Activated CD4-positive, alpha-beta T cell treated with anti-CD3 and anti-CD28 coated beads for 24 hours (primary cell): ENCODE measurements around the gene RIN1.
"Not testable (repeated sequence)": the region's sequence is repeated elsewhere in the genome, so short reads cannot be mapped to it uniquely, and the experiment has no call there.

Experiments
- DNase-seq, 2 donors: peaks; one replicate each; pipeline ENCODE4 v3.0.0-alpha.2; 2020; ENCODE audit warnings: low read depth in 2 of 2

The RIN1 gene

DNA sequence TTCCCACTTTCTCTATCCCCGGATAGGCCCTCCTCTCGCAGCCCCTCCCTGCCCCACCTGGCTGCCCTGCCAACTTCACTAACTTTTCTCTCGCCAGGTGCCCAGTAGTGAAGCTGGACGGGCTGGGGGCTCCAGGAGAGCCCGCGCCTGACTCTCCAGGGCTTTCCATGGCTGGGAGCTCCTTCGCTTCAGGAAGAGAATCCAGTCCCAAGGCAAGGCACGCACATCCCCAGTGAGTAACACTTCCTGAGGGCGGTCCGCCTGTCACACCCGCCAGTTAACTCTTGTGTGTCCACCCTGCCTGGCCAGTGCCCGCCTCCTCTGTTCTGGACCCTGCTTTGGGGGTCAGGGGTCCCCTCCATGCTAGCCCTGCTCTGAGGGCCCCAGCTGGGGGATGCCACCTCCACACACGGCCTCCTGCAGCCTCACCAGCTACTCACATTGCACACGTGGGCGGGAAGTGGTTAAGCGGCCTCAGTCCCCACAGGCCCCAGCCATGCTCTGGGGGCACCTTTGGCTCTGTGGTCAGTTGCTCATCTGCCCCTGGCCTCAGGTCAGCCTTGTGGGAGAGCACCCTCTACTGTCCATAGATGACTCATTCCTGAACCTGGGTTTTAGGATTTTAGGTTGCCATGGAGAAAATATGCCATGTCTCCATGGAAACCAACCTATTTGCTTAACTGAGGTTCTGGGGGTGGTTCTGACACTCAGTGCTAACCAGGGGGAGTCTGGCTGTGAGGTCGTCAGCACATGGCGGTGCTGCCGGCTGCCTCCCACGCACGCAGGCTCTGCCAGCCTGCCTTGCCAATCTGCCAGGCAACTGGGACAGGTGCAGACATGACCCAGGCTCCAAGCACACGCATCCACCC lies at the start of gene RIN1:
RIN1 (minus strand) TSS at position 201 of the 869 bp plus-strand sequence; CDS start at position 169, 32 bp downstream.
- DNase-seq: peak in 1 of 2 donors; percentile 47

DNA sequence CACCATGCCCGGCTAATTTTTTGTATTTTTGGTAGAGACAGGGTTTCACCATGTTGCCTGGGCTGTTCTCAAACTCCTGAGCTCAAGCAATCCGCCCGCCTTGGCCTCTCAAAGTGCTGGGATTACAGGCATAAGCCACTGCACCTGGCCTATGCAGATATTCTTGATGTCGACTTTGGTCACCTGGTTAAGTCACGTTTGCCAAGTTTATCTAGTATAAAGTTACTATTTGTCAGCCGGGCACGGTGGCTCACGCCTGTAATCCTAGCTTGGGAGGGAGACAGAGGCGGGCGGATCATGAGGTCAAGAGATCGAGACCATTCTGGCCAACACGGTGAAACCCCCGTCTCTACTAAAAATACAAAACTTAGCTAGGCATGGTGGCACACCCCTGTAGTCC lies 48.1 kb upstream of the RIN1 start:
- DNase-seq: not testable (repeated sequence)

DNA sequence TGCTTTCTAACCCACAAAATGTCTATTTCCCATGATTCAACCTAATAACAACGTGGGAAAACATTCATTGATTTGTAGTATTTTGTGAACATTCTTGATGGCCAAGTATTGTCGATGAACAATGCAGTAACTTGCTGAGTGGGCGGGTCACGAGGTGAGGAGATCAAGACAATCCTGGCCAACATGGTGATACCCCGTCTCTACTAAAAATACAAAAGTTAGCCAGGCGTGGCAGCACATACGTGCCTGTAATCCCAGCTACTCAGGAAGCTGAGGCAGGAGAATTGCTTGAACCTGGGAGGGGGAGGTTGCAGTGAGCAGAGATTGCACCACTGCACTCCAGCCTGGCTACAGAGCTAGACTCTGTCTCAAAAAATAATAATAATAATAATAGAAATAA lies 44.0 kb upstream of the RIN1 start:
- not testable (repeated sequence) for DNase-seq

DNA sequence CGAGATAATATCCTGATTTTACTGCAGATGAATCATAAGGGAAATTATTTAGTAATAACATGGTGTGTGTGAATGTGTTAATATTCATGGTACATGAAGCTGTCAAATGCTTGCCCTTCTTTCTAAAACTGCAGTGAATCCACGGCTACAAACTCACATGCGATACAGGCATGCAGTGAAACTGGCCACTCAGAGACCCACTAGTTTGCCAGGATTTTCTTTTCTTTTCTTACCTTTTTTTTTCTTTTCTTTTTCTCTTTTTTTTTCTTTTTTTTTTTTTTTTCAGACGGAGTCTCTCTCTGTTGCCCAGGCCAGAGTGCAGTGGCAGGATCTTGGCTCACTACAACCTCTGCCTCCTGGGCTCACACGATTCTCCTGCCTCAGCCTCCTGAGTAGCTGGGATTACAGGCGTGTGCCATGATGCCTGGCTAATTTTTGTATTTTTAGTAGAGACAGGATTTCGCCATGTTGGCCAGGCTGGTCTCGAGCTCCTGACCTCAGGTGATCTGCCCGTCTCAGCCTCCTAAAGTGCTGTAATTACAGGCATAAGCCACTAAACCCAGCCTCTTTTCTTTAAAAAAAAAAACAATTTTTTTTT lies 37.6 kb upstream of the RIN1 start:
- not testable (repeated sequence) for DNase-seq

GRCh38 chr11:66373265-66373664 lies 37.0 kb upstream of the RIN1 start:
- DNase-seq: no peak

- DNase-seq: peak; percentile 65 to 66
Measured at GRCh38 chr11:66371627-66372415, 35.6 kb upstream of the RIN1 start, which contains the start of gene SLC29A2. TSS of gene SLC29A2 (minus strand) at chr11:66371760. CDS start at chr11:66371591, 169 bp downstream.

DNA sequence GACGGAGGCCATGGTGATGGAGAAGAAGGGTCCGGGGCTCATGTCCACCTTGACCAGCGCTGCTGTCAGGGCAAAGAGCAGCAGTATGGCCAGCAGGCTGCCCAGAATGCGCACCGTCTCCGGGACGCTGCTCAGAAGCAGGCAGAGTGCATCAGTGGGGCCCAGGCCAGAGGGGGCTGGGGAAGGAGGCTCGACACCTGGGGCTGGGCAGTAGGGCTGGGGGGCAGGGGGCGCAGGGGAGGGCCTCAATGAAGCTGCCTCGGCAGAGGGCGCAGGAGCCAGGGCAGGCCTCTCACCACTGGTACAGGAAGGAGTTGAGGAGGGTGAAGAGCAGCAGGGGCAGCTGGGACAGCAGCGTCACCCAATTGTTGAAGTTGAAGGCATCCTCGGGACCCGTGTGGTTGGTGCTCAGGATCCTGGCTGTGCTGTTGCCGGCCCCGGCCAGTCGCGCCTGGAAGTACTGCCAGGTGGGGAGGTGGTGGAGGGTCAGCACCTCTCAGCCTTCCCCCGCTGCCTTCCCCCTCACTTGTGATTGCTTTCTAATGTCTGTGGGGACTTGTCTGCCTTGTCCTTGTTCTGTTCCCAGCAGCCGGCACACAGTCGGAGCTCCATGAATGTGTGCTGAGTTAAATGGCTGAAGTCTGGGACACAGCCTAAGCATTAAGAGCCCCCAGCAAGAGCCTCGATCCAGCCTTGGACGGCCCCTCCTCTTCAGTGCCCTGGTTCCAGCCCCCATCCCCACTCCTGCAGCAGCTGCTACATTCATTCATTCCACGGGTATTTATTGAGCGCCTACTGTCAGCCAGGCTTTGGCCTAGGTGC lies 33.0 kb upstream of the RIN1 start:
- no peak for DNase-seq

- DNase-seq: no peak
Measured at GRCh38 chr11:66368484-66368883, 32.2 kb upstream of the RIN1 start.

- no peak for DNase-seq
Measured at GRCh38 chr11:66367561-66368312, 31.5 kb upstream of the RIN1 start.

- DNase-seq: no peak
Measured at GRCh38 chr11:66366844-66367477, 30.7 kb upstream of the RIN1 start.

DNA sequence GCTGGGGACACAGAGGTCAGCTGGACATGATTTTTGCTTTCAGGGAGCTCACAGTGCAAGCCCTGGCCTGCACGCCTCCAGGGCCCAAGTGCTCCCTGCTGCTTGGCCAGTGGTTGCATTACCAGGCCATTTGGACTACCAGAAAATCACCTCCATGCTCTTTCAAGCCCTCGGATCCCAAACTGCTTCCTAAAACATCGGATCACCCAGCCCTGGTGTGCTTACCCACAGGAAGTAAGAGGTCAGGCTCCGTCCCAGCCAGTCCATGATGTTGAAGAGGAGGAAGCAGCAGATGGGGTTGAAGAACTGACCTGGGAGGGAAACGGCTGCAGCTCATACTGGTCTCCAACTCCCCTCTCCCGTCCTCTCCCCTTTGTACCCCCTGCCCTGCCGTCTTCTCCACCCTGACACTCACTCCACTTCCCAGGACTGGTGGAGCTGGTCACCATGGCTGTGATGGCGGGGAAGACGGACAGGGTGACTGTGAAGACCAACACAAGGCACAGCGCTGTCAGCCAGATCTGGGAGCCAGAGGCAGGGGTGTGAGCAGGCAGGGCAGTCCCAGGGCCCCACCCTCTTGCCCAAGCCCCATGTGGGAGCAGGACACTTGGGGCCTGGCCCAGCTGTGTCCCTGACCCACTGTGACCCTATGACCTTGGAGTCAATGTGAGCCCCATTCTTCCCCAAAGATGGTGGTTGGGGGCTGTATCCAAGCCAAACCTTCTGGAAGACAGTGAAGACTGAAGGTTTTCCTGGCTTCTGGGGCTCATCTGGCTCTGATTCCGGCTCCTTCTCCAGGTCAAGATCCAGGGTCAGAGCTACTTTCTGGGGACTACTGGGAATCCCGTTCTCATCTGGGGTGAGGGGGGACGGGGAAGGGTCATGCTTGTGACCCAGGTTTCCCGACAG lies 29.7 kb upstream of the RIN1 start:
- no peak for DNase-seq

- no peak for DNase-seq
Measured at GRCh38 chr11:66365166-66365565, 28.9 kb upstream of the RIN1 start.

DNA sequence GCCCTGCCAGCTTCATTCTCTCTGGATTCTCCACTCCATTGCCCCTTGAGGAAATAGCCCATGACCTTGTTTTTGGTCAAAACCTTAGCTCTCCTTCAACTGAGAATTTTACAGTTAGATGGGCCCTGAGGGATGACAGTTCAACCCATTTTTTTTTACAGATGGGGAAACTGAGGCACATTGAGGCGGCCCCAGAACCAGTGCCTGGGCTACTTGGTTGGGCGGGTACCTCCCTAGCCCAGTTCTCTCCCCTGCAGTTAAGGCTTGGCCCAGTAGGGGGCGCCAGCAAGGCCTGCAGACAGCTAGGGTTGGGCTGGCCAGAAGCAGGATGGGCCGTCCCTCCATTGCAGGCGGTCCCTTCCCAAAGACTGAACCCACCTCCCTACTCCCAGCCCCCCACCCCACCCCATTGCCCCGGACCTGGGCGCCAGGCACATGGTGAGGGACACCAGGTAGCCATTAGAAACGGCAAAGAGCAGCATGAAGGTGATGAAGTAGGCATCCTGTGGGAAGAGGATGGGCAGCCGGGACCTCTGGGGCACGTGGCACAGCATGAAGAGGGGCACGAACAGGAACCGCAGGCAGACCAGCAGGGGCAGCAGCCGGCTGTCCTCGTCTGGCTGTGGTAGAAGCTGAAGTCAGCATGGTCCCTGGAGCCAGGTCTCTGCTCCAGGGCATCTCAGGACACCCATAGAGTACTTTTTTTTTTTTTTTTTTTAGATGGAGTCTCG lies 27.7 kb upstream of the RIN1 start:
- peak; percentile 70 to 74 for DNase-seq

GRCh38 chr11:66363187-66363601 lies 27.0 kb upstream of the RIN1 start:
- no peak for DNase-seq

- no peak for DNase-seq
Measured at GRCh38 chr11:66362481-66363147, 26.4 kb upstream of the RIN1 start.

DNA sequence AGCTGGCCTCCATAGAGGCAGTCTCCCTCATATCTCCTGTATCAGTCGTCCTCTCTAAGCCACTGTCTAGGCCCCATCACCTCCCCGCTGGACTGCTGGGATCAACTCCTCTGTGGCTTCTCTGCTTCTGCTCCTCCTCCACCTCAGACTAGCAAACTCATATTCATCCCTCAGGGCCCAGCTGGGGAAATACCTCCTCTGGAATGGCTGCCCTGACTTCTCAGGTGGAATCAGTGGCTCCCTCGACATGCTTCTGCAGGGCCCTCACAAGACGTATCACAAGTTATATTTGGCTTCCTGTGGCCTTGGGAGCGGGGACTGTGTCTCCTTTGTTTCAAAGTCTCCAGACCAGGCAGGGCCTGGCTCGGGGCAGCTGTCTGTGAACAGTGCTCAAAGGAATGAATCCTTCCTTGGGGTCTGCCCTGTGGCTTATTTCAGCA lies 25.3 kb upstream of the RIN1 start:
- DNase-seq: no peak

GRCh38 chr11:66360406-66361073 lies 24.3 kb upstream of the RIN1 start:
- DNase-seq: no peak
